ENCODE results near the gene LGALS7B.
A peak's percentile ranks its signal among the peaks of the same experiment; 100 is the strongest.
"Not testable (repeated sequence)": the region's sequence is repeated elsewhere in the genome, so short reads cannot be mapped to it uniquely, and the experiment has no call there.

The LGALS7B gene

GRCh38 chr19:38816131-38816750 is 27.2 kb downstream of the LGALS7B start:
- H3K9me3 Mint-ChIP-seq = no peaks in the 10 kb centered on the region
- ATAC-seq = no peak
- peaks cover 6% of the 10 kb centered on the region for H3K4me1 Mint-ChIP-seq
- no peak for DNase-seq (ENCODE audit: low spot score in 2 of 2)
- H3K36me3 Mint-ChIP-seq = peaks cover 52% of the 10 kb centered on the region
- peak overlapping the region; percentile 65 for H3K27ac Mint-ChIP-seq
- H3K4me3 Mint-ChIP-seq = no peak overlapping the region

DNA sequence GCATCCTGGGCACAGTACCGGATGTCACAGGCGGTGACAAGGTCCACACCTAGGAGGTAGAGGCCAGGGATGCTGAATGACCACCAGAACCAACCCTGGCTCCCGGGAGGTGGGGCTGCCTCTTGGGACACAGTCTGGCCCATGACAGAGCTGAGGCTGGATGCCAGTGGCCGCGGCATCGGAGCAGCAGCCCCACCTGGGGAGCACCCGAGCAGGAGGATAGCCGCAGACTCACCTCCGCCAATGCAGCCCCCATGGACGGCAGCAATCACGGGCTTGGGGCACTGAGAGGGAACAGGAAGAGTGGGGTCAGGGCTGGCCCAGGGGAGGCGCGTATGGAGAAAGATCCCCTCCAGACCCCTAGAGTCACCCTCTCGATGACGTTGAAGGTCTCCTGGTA is 28.1 kb downstream of the LGALS7B start:
- peaks cover 6% of the 10 kb centered on the region for H3K4me1 Mint-ChIP-seq
- no peak overlapping the region for H3K4me3 Mint-ChIP-seq
- DNase-seq (ENCODE audit: low spot score in 2 of 2) (no peak), ATAC-seq (no peak)
- no peaks in the 10 kb centered on the region for H3K9me3 Mint-ChIP-seq
- H3K36me3 Mint-ChIP-seq = peaks cover 53% of the 10 kb centered on the region
- H3K27ac Mint-ChIP-seq = peak overlapping the region; percentile 65

- peaks cover 74% of the 10 kb centered on the region for H3K36me3 Mint-ChIP-seq
Observed at GRCh38 chr19:38819231-38819920, 30.4 kb downstream of the LGALS7B start.

GRCh38 chr19:38821230-38821825 is 32.3 kb downstream of the LGALS7B start:
- Mint-ChIP-seq H3K4me1 (peaks cover 16% of the 10 kb centered on the region), H3K27ac (peak overlapping the region; percentile 86), H3K36me3 (peaks cover 68% of the 10 kb centered on the region)
- H3K4me3 Mint-ChIP-seq; H3K9me3 Mint-ChIP-seq; DNase-seq (ENCODE audit: low spot score in 2 of 2); ATAC-seq: not testable (repeated sequence)

More at GRCh38 chr19:38819231-38819920, 30.4 kb downstream of the LGALS7B start:
- no peak overlapping the region for H3K4me3 Mint-ChIP-seq
- peak overlapping the region; percentile 29 for H3K27ac Mint-ChIP-seq
- H3K4me1 Mint-ChIP-seq = peaks cover 11% of the 10 kb centered on the region
- ATAC-seq (no peak), DNase-seq (ENCODE audit: low spot score in 2 of 2) (no peak)
- no peaks in the 10 kb centered on the region for H3K9me3 Mint-ChIP-seq

DNA sequence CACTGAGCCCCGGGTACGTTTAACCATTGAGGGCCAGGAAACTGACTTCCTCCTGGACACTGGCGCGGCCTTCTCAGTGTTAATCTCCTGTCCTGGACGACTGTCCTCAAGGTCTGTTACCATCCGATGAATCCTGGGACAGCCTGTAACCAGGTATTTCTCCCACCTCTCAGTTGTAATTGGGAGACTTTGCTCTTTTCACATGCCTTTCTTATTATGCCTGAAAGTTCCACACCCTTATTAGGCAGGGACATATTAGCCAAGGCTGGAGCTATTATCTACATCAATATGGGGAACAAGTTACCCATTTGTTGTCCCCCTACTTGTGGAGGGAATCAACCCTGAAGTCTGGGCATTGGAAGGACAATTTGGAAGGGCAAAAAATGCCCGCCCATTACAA is 36.9 kb downstream of the LGALS7B start:
- peak overlapping the region; percentile 26 for H3K27ac Mint-ChIP-seq
- ATAC-seq; H3K4me3 Mint-ChIP-seq; H3K9me3 Mint-ChIP-seq; DNase-seq (ENCODE audit: low spot score in 2 of 2): not testable (repeated sequence)
- peaks cover 78% of the 10 kb centered on the region for H3K36me3 Mint-ChIP-seq
- H3K4me1 Mint-ChIP-seq = peaks cover 25% of the 10 kb centered on the region

DNA sequence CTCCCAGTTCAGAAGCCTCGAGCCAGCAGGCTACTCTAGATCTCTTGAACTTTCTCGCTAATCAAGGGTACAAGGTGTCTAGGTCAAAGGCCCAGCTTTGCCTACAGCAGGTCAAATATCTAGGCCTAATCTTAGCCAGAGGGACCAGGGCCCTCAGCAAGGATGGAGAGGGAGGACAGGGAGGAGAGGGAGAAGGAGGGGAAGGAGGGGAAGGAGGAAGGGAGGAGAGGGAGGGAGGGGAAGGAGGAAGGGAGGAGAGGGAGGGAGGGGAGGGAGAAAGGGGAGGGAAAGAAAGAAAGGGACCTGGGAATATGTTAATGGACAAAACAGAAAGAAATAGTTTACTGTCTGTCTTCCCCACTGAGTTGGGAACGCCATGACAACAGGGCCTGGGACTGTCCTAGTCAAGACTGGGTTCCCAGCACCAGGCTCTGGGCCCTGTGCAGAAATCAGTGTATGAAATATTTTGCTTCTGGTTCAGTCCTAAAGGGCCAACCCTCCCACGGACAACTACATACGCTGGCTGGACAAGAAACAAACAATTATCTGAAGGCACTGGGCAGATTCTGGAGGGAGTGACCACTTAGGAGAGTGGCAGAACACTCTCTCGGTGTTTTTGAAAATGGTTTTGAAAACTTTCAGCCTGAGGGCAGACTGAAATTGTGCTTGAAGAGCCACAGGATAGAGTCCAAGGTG is 38.0 kb downstream of the LGALS7B start:
- Mint-ChIP-seq H3K9me3 (no peaks in the 10 kb centered on the region), H3K36me3 (peaks cover 85% of the 10 kb centered on the region), H3K27ac (peak overlapping the region; percentile 26), H3K4me3 (no peak overlapping the region), H3K4me1 (peaks cover 33% of the 10 kb centered on the region)
- DNase-seq (ENCODE audit: low spot score in 2 of 2) (no peak), ATAC-seq (no peak)

DNA sequence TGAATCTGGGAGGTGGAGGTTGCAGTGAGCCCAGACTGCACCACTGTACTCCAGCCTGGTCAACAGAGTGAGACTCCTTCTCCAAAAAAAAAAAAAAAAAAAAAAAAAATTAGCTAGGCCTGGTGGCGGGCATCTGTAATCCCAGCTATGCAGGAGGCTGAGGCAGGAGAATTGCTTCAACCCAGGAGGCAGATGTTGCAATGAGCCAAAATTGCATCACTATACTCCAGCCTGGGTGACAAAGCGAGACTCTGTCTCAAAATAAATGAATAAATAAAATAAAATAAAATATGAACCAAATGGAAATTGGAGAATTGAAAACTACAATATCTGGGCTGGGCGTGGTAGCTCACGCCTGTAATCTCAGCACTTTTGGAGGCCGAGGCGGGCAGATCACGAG is 40.2 kb downstream of the LGALS7B start:
- not testable (repeated sequence) for DNase-seq (ENCODE audit: low spot score in 2 of 2); ATAC-seq; H3K4me3 Mint-ChIP-seq; H3K27ac Mint-ChIP-seq; H3K9me3 Mint-ChIP-seq
- peaks cover 31% of the 10 kb centered on the region for H3K4me1 Mint-ChIP-seq
- H3K36me3 Mint-ChIP-seq = peaks cover 67% of the 10 kb centered on the region

DNA sequence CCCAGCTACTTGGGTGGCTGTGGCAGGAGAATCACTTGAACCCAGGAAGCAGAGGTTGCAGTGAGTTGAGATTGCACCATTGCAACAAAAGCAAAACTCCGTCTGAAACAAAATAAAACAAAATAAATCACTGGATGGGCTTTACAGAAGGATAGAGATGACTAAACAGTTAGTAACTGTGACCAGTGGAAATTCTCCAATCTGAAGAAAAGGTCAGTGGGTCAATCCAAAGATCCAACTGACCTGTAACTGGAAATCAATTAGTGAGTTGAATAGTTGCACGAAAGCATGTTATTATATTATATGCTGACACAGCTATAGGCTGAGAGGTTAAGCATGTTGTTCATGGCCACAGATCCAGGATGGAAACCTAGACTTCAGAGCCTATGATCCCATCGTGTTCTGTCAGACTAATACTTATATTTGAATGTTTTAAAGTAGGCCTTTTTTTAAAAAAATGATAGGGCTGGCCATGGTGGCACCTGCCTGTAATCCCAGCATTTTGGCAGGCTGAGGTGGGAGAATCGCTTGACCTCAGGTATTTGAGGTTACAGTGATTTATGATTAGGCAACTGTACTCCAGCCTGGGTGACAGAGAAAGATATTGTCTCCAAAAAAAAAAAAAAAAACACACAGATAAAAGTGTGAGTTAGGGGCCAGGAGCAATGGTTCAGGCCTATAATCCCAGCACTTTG is 41.2 kb downstream of the LGALS7B start:
- Mint-ChIP-seq H3K36me3 (peaks cover 68% of the 10 kb centered on the region), H3K4me1 (peaks cover 26% of the 10 kb centered on the region), H3K9me3 (no peaks in the 10 kb centered on the region), H3K4me3 (peak overlapping the region; percentile 90), H3K27ac (no peak overlapping the region)
- ATAC-seq (no peak), DNase-seq (ENCODE audit: low spot score in 2 of 2) (no peak)

DNA sequence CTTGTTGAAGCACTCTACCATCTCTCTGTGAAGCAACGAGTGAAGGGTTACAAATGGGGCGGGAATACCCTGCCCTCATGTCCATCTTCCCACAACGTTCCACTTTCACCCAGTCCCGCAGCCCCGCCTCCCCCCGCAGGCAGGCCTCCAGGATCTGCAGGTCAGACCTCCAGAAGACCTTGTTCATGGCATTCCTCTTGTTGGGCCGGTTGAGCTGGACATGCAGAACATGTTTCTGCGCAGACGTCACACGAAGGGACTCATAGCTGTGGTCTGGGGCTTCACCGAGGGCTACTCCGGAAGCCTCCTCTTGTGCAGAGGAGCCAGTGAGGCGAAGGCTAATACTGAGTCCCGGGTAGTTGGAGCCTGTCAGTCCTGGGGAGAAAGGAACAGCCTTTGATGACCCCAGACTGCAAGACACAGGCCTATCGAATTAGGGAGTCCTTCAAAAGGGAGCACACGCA is 42.2 kb downstream of the LGALS7B start:
- Mint-ChIP-seq H3K27ac (peak overlapping the region; percentile 98), H3K4me3 (peak overlapping the region; percentile 90), H3K4me1 (peaks cover 26% of the 10 kb centered on the region), H3K9me3 (no peaks in the 10 kb centered on the region), H3K36me3 (peaks cover 77% of the 10 kb centered on the region)
- peak; percentile 73 for ATAC-seq
- DNase-seq (ENCODE audit: low spot score in 2 of 2) = no peak

- Mint-ChIP-seq H3K4me1 (peaks cover 15% of the 10 kb centered on the region), H3K36me3 (peaks cover 77% of the 10 kb centered on the region), H3K4me3 (no peak overlapping the region), H3K27ac (peak overlapping the region; percentile 26), H3K9me3 (no peaks in the 10 kb centered on the region)
- DNase-seq (ENCODE audit: low spot score in 2 of 2) (no peak), ATAC-seq (no peak)
Observed at GRCh38 chr19:38833092-38833425, 44.1 kb downstream of the LGALS7B start.

DNA sequence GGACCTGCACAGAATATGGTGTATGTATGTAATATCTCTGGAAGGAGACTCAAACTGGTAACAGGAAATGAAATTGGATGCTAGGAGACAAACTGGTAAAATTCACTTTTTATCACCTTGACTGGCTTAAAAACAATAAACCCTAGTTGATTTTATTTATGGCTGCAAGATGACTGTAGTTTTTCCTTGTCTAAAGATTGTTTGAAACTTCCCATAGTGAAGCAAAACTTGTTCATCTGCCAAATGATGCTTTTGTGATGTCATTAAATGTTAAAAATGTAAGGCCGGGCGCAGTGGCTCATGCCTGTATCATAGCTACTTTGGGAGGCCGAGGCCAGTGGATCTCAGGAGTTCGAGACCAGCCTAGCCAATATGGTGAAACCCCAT is 45.1 kb downstream of the LGALS7B start:
- H3K4me3 Mint-ChIP-seq = no peak overlapping the region
- no peak for ATAC-seq
- H3K4me1 Mint-ChIP-seq = peaks cover 23% of the 10 kb centered on the region

DNA sequence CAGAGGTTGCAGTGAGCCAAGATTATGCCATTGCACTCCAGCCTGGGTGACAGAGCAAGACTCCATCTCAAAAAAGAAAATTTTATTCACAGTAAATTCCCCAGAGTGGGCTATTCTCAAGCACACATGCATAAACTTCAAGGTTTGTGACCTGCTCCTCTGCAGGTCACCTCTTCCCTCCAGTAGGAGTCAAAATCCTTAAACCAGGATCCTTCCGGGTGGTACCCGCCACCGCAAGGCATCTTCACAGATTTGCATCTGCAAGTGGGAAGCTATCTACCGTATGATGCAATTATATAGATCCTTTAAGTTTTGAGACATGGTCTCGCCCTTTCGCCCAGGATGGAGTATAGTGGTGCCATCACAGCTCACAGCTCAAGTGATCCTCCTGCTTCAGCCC is 45.6 kb downstream of the LGALS7B start:
- Mint-ChIP-seq H3K36me3 (peaks cover 77% of the 10 kb centered on the region), H3K27ac (peak overlapping the region; percentile 20), H3K9me3 (no peaks in the 10 kb centered on the region), H3K4me1 (peaks cover 28% of the 10 kb centered on the region), H3K4me3 (no peak overlapping the region)
- DNase-seq (ENCODE audit: low spot score in 2 of 2) (no peak), ATAC-seq (no peak)

More for the DNA sequence above, 45.1 kb downstream of the LGALS7B start:
- DNase-seq (ENCODE audit: low spot score in 2 of 2) = no peak
- peak overlapping the region; percentile 26 for H3K27ac Mint-ChIP-seq
- peaks cover 77% of the 10 kb centered on the region for H3K36me3 Mint-ChIP-seq
- H3K9me3 Mint-ChIP-seq = no peaks in the 10 kb centered on the region

- no peak for ATAC-seq
- no peaks in the 10 kb centered on the region for H3K9me3 Mint-ChIP-seq
- no peak overlapping the region for H3K4me3 Mint-ChIP-seq
- peak overlapping the region; percentile 26 for H3K27ac Mint-ChIP-seq
- peaks cover 34% of the 10 kb centered on the region for H3K4me1 Mint-ChIP-seq
- H3K36me3 Mint-ChIP-seq = peaks cover 77% of the 10 kb centered on the region
- DNase-seq (ENCODE audit: low spot score in 2 of 2) = no peak
Observed at GRCh38 chr19:38836159-38836982, 47.4 kb downstream of the LGALS7B start.

DNA sequence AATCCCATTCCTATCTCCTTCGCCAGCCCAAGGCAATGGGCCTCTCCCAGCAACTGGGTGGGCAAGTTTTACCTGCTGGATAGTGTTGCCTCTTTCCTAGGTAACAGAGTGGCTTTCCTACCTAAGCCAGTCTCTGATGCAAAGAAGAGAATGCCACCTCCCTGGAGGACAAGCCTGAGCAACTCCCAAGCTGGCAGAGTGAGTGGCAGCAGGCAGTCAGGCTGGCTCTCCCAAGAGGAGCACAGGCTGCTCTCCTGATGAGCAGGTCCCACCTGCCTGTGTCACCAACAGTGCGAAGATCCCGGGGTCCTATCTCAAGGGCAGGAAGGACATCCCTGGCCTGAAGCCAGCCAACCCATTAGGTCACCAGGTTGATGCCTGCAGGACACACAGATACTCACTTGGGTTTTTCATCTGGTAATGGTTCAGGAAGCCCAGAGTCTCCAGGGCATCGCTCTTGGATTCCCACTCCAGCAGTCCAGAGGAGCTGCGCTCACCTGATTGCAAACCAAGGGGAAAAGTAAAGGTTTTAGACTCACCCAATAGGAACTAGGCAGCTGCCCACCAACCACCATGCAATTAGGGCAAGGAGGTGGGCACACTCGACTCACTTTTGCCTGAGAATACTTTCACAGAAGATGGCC is 48.1 kb downstream of the LGALS7B start:
- ATAC-seq (no peak), DNase-seq (ENCODE audit: low spot score in 2 of 2) (no peak)
- H3K36me3 Mint-ChIP-seq = peaks cover 77% of the 10 kb centered on the region
- peak overlapping the region; percentile 26 for H3K27ac Mint-ChIP-seq
- H3K4me3 Mint-ChIP-seq = no peak overlapping the region
- H3K4me1 Mint-ChIP-seq = peaks cover 33% of the 10 kb centered on the region
- H3K9me3 Mint-ChIP-seq = no peaks in the 10 kb centered on the region
